ENCODE measurements around the gene TERB1. TPM values are rescaled to one million over a fixed set of nuclear protein-coding genes. Genes with fewer than 3 reads are reported as not detected.

TERB1 gene
- total RNA-seq, 1 experiment from 2014 or later = not detected

DNA sequence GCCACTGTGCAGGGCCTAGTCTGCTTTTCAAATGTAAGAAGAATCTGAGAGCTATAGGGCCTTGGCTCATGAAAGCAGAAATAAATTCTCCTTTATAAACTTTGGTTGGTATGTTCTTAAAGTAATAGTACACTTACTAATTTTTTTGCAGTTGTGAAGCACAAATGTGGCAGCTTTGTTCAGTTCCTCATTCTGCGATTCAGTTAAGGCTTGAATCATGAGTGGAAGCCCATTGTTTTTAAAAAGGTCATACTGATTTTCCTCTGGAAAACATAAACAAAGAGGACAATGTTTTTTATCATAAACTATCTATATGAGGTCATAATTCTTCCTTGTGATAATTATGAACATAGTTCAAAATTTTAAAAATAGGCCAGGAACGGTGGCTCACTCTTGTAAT is 26.4 kb downstream of the TERB1 start:
- ATAC-seq = no peak
- CTCF ChIA-PET = interaction anchor here (0.6 to 1.2 kb wide), 2 partner anchors 23 to 1154 kb away, joined by 3 to 5 read pairs; partner anchors contain the start of gene DYNC1LI2
- POLR2A ChIA-PET = no interaction called here

More for the DNA sequence above, 26.4 kb downstream of the TERB1 start:
- Mint-ChIP-seq H3K36me3 (no peaks in the 10 kb centered on the region), H3K4me1 (no peaks in the 10 kb centered on the region), H3K27me3 (ENCODE audit: low read depth) (no peaks in the 10 kb centered on the region), H3K4me3 (no peak overlapping the region), H3K9me3 (no peaks in the 10 kb centered on the region), H3K27ac (no peak overlapping the region)
- no peak for TF ChIP-seq FOXP1 (CRISPR knock-in tag; IDR thresholded peaks at IDR 0.05; ENCODE audit: borderline replicate concordance)
- TF ChIP-seq, protein P1, sequence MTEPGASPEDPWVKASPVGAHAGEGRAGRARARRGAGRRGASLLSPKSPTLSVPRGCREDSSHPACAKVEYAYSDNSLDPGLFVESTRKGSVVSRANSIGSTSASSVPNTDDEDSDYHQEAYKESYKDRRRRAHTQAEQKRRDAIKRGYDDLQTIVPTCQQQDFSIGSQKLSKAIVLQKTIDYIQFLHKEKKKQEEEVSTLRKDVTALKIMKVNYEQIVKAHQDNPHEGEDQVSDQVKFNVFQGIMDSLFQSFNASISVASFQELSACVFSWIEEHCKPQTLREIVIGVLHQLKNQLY (CRISPR knock-in tag; IDR thresholded peaks at IDR 0.05) = no peak
- TF ChIP-seq, protein P2, sequence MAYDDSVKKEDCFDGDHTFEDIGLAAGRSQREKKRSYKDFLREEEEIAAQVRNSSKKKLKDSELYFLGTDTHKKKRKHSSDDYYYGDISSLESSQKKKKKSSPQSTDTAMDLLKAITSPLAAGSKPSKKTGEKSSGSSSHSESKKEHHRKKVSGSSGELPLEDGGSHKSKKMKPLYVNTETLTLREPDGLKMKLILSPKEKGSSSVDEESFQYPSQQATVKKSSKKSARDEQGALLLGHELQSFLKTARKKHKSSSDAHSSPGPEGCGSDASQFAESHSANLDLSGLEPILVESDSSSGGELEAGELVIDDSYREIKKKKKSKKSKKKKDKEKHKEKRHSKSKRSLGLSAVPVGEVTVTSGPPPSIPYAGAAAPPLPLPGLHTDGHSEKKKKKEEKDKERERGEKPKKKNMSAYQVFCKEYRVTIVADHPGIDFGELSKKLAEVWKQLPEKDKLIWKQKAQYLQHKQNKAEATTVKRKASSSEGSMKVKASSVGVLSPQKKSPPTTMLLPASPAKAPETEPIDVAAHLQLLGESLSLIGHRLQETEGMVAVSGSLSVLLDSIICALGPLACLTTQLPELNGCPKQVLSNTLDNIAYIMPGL (CRISPR knock-in tag; IDR thresholded peaks at IDR 0.05) = no peak
- TF ChIP-seq KAT7 (CRISPR knock-in tag; IDR thresholded peaks at IDR 0.05; ENCODE audit: borderline replicate concordance) = no peak
- TF ChIP-seq, protein P3, sequence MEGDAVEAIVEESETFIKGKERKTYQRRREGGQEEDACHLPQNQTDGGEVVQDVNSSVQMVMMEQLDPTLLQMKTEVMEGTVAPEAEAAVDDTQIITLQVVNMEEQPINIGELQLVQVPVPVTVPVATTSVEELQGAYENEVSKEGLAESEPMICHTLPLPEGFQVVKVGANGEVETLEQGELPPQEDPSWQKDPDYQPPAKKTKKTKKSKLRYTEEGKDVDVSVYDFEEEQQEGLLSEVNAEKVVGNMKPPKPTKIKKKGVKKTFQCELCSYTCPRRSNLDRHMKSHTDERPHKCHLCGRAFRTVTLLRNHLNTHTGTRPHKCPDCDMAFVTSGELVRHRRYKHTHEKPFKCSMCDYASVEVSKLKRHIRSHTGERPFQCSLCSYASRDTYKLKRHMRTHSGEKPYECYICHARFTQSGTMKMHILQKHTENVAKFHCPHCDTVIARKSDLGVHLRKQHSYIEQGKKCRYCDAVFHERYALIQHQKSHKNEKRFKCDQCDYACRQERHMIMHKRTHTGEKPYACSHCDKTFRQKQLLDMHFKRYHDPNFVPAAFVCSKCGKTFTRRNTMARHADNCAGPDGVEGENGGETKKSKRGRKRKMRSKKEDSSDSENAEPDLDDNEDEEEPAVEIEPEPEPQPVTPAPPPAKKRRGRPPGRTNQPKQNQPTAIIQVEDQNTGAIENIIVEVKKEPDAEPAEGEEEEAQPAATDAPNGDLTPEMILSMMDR (IDR thresholded peaks at IDR 0.05) = no peak
- TF ChIP-seq, protein P4, sequence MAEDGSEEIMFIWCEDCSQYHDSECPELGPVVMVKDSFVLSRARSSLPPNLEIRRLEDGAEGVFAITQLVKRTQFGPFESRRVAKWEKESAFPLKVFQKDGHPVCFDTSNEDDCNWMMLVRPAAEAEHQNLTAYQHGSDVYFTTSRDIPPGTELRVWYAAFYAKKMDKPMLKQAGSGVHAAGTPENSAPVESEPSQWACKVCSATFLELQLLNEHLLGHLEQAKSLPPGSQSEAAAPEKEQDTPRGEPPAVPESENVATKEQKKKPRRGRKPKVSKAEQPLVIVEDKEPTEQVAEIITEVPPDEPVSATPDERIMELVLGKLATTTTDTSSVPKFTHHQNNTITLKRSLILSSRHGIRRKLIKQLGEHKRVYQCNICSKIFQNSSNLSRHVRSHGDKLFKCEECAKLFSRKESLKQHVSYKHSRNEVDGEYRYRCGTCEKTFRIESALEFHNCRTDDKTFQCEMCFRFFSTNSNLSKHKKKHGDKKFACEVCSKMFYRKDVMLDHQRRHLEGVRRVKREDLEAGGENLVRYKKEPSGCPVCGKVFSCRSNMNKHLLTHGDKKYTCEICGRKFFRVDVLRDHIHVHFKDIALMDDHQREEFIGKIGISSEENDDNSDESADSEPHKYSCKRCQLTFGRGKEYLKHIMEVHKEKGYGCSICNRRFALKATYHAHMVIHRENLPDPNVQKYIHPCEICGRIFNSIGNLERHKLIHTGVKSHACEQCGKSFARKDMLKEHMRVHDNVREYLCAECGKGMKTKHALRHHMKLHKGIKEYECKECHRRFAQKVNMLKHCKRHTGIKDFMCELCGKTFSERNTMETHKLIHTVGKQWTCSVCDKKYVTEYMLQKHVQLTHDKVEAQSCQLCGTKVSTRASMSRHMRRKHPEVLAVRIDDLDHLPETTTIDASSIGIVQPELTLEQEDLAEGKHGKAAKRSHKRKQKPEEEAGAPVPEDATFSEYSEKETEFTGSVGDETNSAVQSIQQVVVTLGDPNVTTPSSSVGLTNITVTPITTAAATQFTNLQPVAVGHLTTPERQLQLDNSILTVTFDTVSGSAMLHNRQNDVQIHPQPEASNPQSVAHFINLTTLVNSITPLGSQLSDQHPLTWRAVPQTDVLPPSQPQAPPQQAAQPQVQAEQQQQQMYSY (CRISPR knock-in tag; IDR thresholded peaks at IDR 0.05) = no peak
- TF ChIP-seq, protein P5, sequence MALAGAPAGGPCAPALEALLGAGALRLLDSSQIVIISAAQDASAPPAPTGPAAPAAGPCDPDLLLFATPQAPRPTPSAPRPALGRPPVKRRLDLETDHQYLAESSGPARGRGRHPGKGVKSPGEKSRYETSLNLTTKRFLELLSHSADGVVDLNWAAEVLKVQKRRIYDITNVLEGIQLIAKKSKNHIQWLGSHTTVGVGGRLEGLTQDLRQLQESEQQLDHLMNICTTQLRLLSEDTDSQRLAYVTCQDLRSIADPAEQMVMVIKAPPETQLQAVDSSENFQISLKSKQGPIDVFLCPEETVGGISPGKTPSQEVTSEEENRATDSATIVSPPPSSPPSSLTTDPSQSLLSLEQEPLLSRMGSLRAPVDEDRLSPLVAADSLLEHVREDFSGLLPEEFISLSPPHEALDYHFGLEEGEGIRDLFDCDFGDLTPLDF (CRISPR knock-in tag; IDR thresholded peaks at IDR 0.05) = no peak
- TF ChIP-seq RORB (CRISPR knock-in tag; IDR thresholded peaks at IDR 0.05) = no peak
- TF ChIP-seq IRF2 (CRISPR knock-in tag; IDR thresholded peaks at IDR 0.05; ENCODE audit: borderline replicate concordance, low read depth) = no peak
- TF ChIP-seq ELF4 (CRISPR knock-in tag; IDR thresholded peaks at IDR 0.05; ENCODE audit: low read depth) = no peak
- TF ChIP-seq, protein P6, sequence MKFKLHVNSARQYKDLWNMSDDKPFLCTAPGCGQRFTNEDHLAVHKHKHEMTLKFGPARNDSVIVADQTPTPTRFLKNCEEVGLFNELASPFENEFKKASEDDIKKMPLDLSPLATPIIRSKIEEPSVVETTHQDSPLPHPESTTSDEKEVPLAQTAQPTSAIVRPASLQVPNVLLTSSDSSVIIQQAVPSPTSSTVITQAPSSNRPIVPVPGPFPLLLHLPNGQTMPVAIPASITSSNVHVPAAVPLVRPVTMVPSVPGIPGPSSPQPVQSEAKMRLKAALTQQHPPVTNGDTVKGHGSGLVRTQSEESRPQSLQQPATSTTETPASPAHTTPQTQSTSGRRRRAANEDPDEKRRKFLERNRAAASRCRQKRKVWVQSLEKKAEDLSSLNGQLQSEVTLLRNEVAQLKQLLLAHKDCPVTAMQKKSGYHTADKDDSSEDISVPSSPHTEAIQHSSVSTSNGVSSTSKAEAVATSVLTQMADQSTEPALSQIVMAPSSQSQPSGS (CRISPR knock-in tag; IDR thresholded peaks at IDR 0.05; ENCODE audit: borderline replicate concordance, low read depth) = no peak
- TF ChIP-seq, protein P7, sequence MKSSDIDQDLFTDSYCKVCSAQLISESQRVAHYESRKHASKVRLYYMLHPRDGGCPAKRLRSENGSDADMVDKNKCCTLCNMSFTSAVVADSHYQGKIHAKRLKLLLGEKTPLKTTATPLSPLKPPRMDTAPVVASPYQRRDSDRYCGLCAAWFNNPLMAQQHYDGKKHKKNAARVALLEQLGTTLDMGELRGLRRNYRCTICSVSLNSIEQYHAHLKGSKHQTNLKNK (CRISPR knock-in tag; IDR thresholded peaks at IDR 0.05) = no peak
- TF ChIP-seq, protein P8, sequence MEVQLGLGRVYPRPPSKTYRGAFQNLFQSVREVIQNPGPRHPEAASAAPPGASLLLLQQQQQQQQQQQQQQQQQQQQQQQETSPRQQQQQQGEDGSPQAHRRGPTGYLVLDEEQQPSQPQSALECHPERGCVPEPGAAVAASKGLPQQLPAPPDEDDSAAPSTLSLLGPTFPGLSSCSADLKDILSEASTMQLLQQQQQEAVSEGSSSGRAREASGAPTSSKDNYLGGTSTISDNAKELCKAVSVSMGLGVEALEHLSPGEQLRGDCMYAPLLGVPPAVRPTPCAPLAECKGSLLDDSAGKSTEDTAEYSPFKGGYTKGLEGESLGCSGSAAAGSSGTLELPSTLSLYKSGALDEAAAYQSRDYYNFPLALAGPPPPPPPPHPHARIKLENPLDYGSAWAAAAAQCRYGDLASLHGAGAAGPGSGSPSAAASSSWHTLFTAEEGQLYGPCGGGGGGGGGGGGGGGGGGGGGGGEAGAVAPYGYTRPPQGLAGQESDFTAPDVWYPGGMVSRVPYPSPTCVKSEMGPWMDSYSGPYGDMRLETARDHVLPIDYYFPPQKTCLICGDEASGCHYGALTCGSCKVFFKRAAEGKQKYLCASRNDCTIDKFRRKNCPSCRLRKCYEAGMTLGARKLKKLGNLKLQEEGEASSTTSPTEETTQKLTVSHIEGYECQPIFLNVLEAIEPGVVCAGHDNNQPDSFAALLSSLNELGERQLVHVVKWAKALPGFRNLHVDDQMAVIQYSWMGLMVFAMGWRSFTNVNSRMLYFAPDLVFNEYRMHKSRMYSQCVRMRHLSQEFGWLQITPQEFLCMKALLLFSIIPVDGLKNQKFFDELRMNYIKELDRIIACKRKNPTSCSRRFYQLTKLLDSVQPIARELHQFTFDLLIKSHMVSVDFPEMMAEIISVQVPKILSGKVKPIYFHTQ (CRISPR knock-in tag; IDR thresholded peaks at IDR 0.05) = no peak
- DNase-seq (ENCODE audit: low spot score) = no peak

All from WTC11 (cell line).